ENCODE results near the gene FGGY. TPM values are rescaled to one million over a fixed set of nuclear protein-coding genes. Genes with fewer than 3 reads are reported as not detected.
A peak's percentile ranks its signal among the peaks of the same experiment; 100 is the strongest.

Gene FGGY
- total RNA-seq, 2 experiments from 2014 or later: 8.5 to 9.4 TPM

DNA sequence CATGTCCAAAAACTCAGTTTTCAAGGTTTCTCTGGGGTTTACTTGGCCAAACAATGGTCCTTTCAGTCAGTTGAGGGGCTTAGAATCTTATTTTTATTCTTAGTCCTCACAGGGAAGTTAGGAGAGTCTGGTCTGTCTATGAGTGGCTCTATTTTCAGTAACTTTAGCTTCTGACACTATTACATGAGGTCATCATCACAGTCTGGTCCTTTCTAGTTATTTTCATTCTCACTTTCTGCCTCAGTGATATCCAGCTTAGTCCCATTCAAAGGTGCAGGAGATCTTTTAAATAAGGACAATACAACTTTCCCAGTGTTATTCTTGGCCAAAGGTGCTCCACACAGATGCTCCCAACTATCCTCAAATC, 30.0 kb upstream of the FGGY start:
- Mint-ChIP-seq H3K9me3 (ENCODE audit: insufficient read depth) (peaks cover 3% of the 10 kb centered on the region), H3K27ac (no peak overlapping the region), H3K4me1 (ENCODE audit: low read depth) (peaks cover 1% of the 10 kb centered on the region), H3K4me3 (no peak overlapping the region), H3K27me3 (ENCODE audit: low read depth) (no peaks in the 10 kb centered on the region), H3K36me3 (ENCODE audit: low read depth) (no peaks in the 10 kb centered on the region)
- ChIA-PET CTCF (interaction anchor here (1.4 kb wide), 1 partner anchor 492 kb away, joined by 3 read pairs; no protein-coding TSS in a partner anchor), POLR2A (no interaction called here)
- DNase-seq (no peak), ATAC-seq (no peak)

- Mint-ChIP-seq H3K9me3 (ENCODE audit: insufficient read depth) (peaks cover 3% of the 10 kb centered on the region), H3K36me3 (ENCODE audit: low read depth) (no peaks in the 10 kb centered on the region), H3K27ac (no peak overlapping the region), H3K4me3 (no peak overlapping the region), H3K4me1 (ENCODE audit: low read depth) (peaks cover 4% of the 10 kb centered on the region), H3K27me3 (ENCODE audit: low read depth) (peaks cover 1% of the 10 kb centered on the region)
- no peak for DNase-seq
- CTCF ChIA-PET: no interaction called here
- POLR2A ChIA-PET: no interaction called here
- ATAC-seq: no peak
These were observed 28.5 kb upstream of the FGGY start for GRCh38 chr1:59268406-59268805.

- ATAC-seq (no peak), DNase-seq (no peak)
- Mint-ChIP-seq H3K9me3 (ENCODE audit: insufficient read depth) (peaks cover 3% of the 10 kb centered on the region), H3K36me3 (ENCODE audit: low read depth) (no peaks in the 10 kb centered on the region), H3K4me3 (no peak overlapping the region), H3K27ac (no peak overlapping the region), H3K4me1 (ENCODE audit: low read depth) (peaks cover 4% of the 10 kb centered on the region), H3K27me3 (ENCODE audit: low read depth) (peaks cover 2% of the 10 kb centered on the region)
- CTCF ChIA-PET: interaction anchor here (0.8 kb wide), 1 partner anchor 21 kb away, joined by 3 read pairs; no protein-coding TSS in a partner anchor
- POLR2A ChIA-PET: no interaction called here
These were observed 25.2 kb upstream of the FGGY start for GRCh38 chr1:59271561-59272260.

DNA sequence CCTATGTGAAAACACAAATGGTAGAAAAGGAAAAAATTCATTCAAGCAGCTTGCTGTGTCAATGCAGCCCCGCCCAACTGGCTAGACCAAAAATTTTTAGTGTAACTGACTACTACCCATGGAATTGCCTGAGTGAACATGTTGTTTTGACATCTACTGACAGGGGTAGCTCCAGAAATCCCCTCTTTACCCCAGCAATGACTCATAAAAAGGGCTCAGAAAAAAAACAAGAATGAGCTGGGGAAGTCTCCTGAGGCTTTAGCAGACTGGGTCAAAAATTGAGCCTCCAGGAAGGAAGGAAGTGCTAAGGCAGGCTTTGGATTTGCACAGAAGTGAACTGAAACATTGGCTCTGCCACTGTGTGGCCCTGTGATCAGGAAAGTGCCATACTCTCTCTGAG, 24.4 kb upstream of the FGGY start:
- Mint-ChIP-seq H3K4me3 (no peak overlapping the region), H3K4me1 (ENCODE audit: low read depth) (peaks cover 4% of the 10 kb centered on the region), H3K27ac (no peak overlapping the region), H3K9me3 (ENCODE audit: insufficient read depth) (peaks cover 3% of the 10 kb centered on the region), H3K27me3 (ENCODE audit: low read depth) (peaks cover 4% of the 10 kb centered on the region), H3K36me3 (ENCODE audit: low read depth) (no peaks in the 10 kb centered on the region)
- DNase-seq: no peak
- no peak for ATAC-seq
- ChIA-PET POLR2A (no interaction called here), CTCF (interaction anchor here (0.8 kb wide), 1 partner anchor 20 kb away, joined by 3 read pairs; no protein-coding TSS in a partner anchor)

DNA sequence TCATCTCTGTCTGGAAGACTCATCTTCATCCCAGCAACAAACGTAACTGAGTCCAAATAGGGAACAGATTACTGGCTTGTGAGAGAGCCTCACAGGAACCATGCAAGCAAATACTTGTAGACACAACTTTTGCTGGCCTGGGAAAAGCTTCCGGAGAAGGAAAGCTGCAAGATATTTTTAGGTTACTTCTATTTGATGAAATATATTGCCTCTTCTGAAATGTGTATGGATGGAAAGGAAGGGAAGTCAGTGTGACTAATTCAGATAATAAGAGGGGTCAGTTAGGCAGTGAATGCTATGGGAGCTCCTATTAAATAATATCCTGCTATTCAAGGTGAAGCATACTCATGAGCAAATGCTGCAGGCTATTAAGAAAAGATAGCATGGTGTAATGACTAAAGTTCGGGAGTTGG, 20.4 kb upstream of the FGGY start:
- peaks cover 4% of the 10 kb centered on the region for H3K4me1 Mint-ChIP-seq (ENCODE audit: low read depth)
- H3K27me3 Mint-ChIP-seq (ENCODE audit: low read depth): peaks cover 8% of the 10 kb centered on the region
- ATAC-seq (no peak), DNase-seq (no peak)
- H3K4me3 Mint-ChIP-seq: no peak overlapping the region
- H3K9me3 Mint-ChIP-seq (ENCODE audit: insufficient read depth): no peaks in the 10 kb centered on the region
- no peak overlapping the region for H3K27ac Mint-ChIP-seq
- ChIA-PET POLR2A (no interaction called here), CTCF (no interaction called here)
- no peaks in the 10 kb centered on the region for H3K36me3 Mint-ChIP-seq (ENCODE audit: low read depth)

- Mint-ChIP-seq H3K36me3 (ENCODE audit: low read depth) (peaks cover under 1% of the 10 kb centered on the region), H3K4me3 (no peak overlapping the region), H3K27me3 (ENCODE audit: low read depth) (peaks cover 8% of the 10 kb centered on the region), H3K27ac (no peak overlapping the region), H3K9me3 (ENCODE audit: insufficient read depth) (no peaks in the 10 kb centered on the region), H3K4me1 (ENCODE audit: low read depth) (no peaks in the 10 kb centered on the region)
- ATAC-seq (no peak), DNase-seq (no peak)
- ChIA-PET CTCF (no interaction called here), POLR2A (no interaction called here)
These were observed 18.0 kb upstream of the FGGY start for GRCh38 chr1:59278780-59279354.

DNA sequence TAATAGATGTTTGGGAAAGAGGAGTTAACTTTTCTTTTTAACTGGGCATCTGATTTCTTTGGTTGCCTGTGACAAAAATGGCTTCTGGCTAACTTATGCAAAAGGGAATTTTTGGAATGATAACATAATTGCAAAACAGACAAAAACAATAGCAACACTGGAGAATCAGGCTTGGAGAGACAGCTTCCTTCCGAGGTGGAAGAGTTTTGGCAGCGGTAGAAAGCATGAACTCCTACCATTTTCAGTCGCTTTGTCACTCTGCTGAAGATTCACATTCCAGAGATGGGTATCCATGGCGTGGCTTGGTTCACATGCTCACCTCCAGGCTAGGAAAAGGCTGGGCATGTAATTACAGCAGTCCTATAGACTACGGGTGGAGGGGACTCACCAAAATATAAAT, 17.2 kb upstream of the FGGY start:
- ATAC-seq (no peak), DNase-seq (no peak)
- peaks cover 2% of the 10 kb centered on the region for H3K36me3 Mint-ChIP-seq (ENCODE audit: low read depth)
- ChIA-PET CTCF (no interaction called here), POLR2A (no interaction called here)
- H3K27ac Mint-ChIP-seq: no peak overlapping the region
- H3K4me1 Mint-ChIP-seq (ENCODE audit: low read depth): no peaks in the 10 kb centered on the region
- H3K27me3 Mint-ChIP-seq (ENCODE audit: low read depth): peaks cover 13% of the 10 kb centered on the region
- no peaks in the 10 kb centered on the region for H3K9me3 Mint-ChIP-seq (ENCODE audit: insufficient read depth)
- H3K4me3 Mint-ChIP-seq: no peak overlapping the region

DNA sequence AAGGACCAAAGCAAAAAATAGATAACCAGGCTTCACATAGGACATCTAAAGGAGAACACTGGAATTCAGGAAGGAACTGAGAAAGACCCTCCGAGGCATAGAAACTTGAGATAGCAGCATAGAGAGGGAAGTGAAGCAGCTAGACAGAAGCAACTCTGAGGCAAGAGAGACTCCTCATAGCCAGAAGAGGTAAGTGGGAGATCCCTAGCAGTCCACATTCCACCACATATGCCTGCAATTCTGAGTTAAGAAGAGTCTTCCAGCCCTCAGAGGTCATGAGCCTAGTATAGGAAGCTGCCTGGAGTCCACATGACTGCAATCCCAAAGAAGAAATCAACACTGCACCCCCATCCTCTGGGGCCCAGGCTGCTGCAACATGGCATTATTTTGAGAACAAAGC, 13.9 kb upstream of the FGGY start:
- peaks cover 21% of the 10 kb centered on the region for H3K27me3 Mint-ChIP-seq (ENCODE audit: low read depth)
- no peak overlapping the region for H3K27ac Mint-ChIP-seq
- H3K9me3 Mint-ChIP-seq (ENCODE audit: insufficient read depth): no peaks in the 10 kb centered on the region
- peaks cover 2% of the 10 kb centered on the region for H3K36me3 Mint-ChIP-seq (ENCODE audit: low read depth)
- DNase-seq (no peak), ATAC-seq (no peak)
- no peak overlapping the region for H3K4me3 Mint-ChIP-seq
- CTCF ChIA-PET: no interaction called here
- H3K4me1 Mint-ChIP-seq (ENCODE audit: low read depth): no peaks in the 10 kb centered on the region
- POLR2A ChIA-PET: no interaction called here

- DNase-seq: no peak
- no peak for ATAC-seq
- ChIA-PET CTCF (interaction anchor here (1.2 to 1.5 kb wide), 2 partner anchors 8 to 413 kb away, joined by 4 read pairs; no protein-coding TSS in a partner anchor), POLR2A (no interaction called here)
- H3K36me3 Mint-ChIP-seq (ENCODE audit: low read depth): peaks cover 2% of the 10 kb centered on the region
- H3K27me3 Mint-ChIP-seq (ENCODE audit: low read depth): peaks cover 17% of the 10 kb centered on the region
- H3K4me3 Mint-ChIP-seq: no peak overlapping the region
- no peak overlapping the region for H3K27ac Mint-ChIP-seq
- H3K4me1 Mint-ChIP-seq (ENCODE audit: low read depth): no peaks in the 10 kb centered on the region
- no peaks in the 10 kb centered on the region for H3K9me3 Mint-ChIP-seq (ENCODE audit: insufficient read depth)
These were observed 11.2 kb upstream of the FGGY start for GRCh38 chr1:59285691-59286090.

GRCh38 chr1:59288046-59288445, 8.8 kb upstream of the FGGY start:
- H3K9me3 Mint-ChIP-seq (ENCODE audit: insufficient read depth): no peaks in the 10 kb centered on the region
- POLR2A ChIA-PET: no interaction called here
- no peak overlapping the region for H3K4me3 Mint-ChIP-seq
- no peak for ATAC-seq
- peaks cover 2% of the 10 kb centered on the region for H3K36me3 Mint-ChIP-seq (ENCODE audit: low read depth)
- CTCF ChIA-PET: no interaction called here
- H3K27ac Mint-ChIP-seq: no peak overlapping the region
- DNase-seq: no peak
- H3K4me1 Mint-ChIP-seq (ENCODE audit: low read depth): peaks cover 7% of the 10 kb centered on the region
- H3K27me3 Mint-ChIP-seq (ENCODE audit: low read depth): peaks cover 17% of the 10 kb centered on the region

- H3K4me1 Mint-ChIP-seq (ENCODE audit: low read depth): peaks cover 13% of the 10 kb centered on the region
These were observed 7.3 kb upstream of the FGGY start for GRCh38 chr1:59289570-59289969.

DNA sequence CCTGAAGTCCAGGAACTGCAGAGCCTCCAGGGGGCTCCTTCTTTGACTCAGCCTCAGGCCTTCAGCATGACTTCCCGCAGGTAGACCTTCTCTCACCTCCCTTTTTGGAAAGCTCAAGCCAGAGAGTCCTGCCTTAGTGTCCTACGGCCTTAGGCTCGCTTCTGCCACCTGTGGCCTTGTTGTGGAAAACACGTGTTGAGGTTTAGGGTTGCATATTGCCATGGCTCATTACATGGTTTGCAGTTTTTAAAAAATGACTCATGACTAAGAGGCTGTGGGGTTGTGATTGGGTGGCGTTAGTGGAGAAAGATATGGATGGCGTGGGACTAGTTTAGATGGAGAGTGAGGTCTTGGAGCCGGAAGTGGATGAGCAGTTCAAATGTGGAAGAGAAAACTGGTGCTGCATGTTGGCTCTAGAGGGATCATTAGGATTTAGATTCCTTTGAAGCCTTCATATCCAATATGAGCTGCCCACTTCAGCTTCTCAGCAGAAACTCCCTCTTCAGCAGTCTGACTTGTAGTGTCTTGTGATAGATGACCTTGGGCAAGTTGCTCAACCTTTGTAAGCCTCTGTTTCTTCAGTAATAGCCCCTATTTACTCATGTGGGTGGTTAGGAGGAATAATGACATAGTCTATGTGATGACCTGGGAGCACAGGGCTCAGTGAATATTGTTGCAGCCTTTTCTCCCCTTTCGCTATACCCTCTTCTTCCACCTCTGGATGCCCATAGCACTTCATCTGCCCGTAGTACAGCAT, 6.5 kb upstream of the FGGY start:
- ATAC-seq (no peak), DNase-seq (peak; percentile 33)
- POLR2A ChIA-PET: no interaction called here
- peaks cover 13% of the 10 kb centered on the region for H3K4me1 Mint-ChIP-seq (ENCODE audit: low read depth)
- H3K36me3 Mint-ChIP-seq (ENCODE audit: low read depth): no peaks in the 10 kb centered on the region
- H3K4me3 Mint-ChIP-seq: no peak overlapping the region
- CTCF ChIA-PET: interaction anchor here (0.7 to 1.4 kb wide), 3 partner anchors 13 to 409 kb away, joined by 3 to 5 read pairs (median 3); no protein-coding TSS in a partner anchor
- no peak overlapping the region for H3K27ac Mint-ChIP-seq
- H3K9me3 Mint-ChIP-seq (ENCODE audit: insufficient read depth): no peaks in the 10 kb centered on the region
- peaks cover 9% of the 10 kb centered on the region for H3K27me3 Mint-ChIP-seq (ENCODE audit: low read depth)

More at GRCh38 chr1:59289570-59289969, 7.3 kb upstream of the FGGY start:
- Mint-ChIP-seq H3K27ac (no peak overlapping the region), H3K4me3 (no peak overlapping the region), H3K36me3 (ENCODE audit: low read depth) (no peaks in the 10 kb centered on the region), H3K27me3 (ENCODE audit: low read depth) (peaks cover 11% of the 10 kb centered on the region), H3K9me3 (ENCODE audit: insufficient read depth) (no peaks in the 10 kb centered on the region)
- CTCF ChIA-PET: interaction anchor here (0.7 to 1.4 kb wide), 2 partner anchors 376 to 410 kb away, joined by 3 to 5 read pairs; no protein-coding TSS in a partner anchor
- DNase-seq: no peak
- ATAC-seq: no peak
- POLR2A ChIA-PET: no interaction called here

Data from activated CD8-positive, alpha-beta T cell treated with anti-CD3 and anti-CD28 coated beads, Interleukin-2, amount 10 ng/mL, durations not matched to agents 7 days and 5 days (primary cell).